Measurements from ENCODE around the gene LMF1.

The LMF1 gene

GRCh38 chr16:852451-853185 lies 118.2 kb downstream of the LMF1 start:
- DNase-seq (ENCODE audit: low spot score in 2 of 2), result no peak
- in situ Hi-C loops (cut with MboI; ENCODE audit: low sequenced_read_pairs), result no loop called here
- Histone ChIP-seq H3K9me3 (peaks cover 4% of the 10 kb centered on the region; the same call in 1 of the 2 replicates), H3K36me3 (replicated peaks) (no peaks in the 10 kb centered on the region), H3K4me3 (no peak overlapping the region), H3K27me3 (ENCODE audit: low read depth) (no peaks in the 10 kb centered on the region), H3K4me1 (no peaks in the 10 kb centered on the region)

GRCh38 chr16:851871-852270 lies 118.9 kb downstream of the LMF1 start:
- Histone ChIP-seq H3K4me3 (no peak overlapping the region), H3K9me3 (peaks cover 4% of the 10 kb centered on the region; the same call in 1 of the 2 replicates), H3K4me1 (no peaks in the 10 kb centered on the region), H3K27me3 (ENCODE audit: low read depth) (no peaks in the 10 kb centered on the region), H3K36me3 (replicated peaks) (no peaks in the 10 kb centered on the region)
- no peak for DNase-seq (ENCODE audit: low spot score in 2 of 2)
- in situ Hi-C loops (cut with MboI; ENCODE audit: low sequenced_read_pairs), result no loop called here

DNA sequence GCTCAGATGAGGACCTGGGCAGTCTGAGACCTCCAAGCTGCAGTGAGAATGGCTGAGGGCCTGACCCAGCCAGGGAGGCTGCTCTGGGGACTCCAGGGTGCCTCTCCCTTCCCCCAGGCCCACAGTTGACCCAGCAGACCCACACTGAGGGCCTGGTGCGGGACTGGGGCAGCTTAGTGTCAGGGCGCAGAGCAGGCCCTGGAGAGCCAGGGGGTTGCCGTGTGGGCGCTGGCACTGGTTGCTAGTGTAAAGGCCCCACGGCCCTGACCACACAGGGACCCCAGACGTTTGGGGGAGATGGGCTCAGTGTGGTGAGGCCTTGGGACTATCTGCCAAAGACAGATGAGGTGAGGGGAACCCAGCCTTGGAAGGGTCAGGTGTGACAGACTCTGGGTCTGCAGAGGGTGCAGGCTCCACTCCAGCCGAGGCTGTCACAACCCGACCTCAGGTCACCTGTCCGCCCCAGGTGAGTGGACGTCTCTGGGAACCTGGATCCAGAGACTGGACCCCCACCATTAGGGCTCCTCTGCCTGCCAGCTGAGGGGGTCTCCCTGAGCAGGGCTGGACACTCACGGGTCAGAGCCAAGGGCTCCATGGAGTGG lies 119.5 kb downstream of the LMF1 start:
- no peak overlapping the region for H3K4me3 ChIP-seq
- H3K27me3 ChIP-seq (ENCODE audit: low read depth), result no peaks in the 10 kb centered on the region
- DNase-seq (ENCODE audit: low spot score in 2 of 2), result no peak
- H3K9me3 ChIP-seq, result peaks cover 4% of the 10 kb centered on the region; the same call in 1 of the 2 replicates
- no peaks in the 10 kb centered on the region for H3K36me3 ChIP-seq (replicated peaks)
- in situ Hi-C loops (cut with MboI; ENCODE audit: low sequenced_read_pairs), result no loop called here
- no peaks in the 10 kb centered on the region for H3K4me1 ChIP-seq

- H3K4me3 ChIP-seq, result no peak overlapping the region
- H3K36me3 ChIP-seq (replicated peaks), result no peaks in the 10 kb centered on the region
- in situ Hi-C loops (cut with MboI; ENCODE audit: low sequenced_read_pairs), result no loop called here
- no peaks in the 10 kb centered on the region for H3K27me3 ChIP-seq (ENCODE audit: low read depth)
- no peak for DNase-seq (ENCODE audit: low spot score in 2 of 2)
- peaks cover 4% of the 10 kb centered on the region; the same call in 1 of the 2 replicates for H3K9me3 ChIP-seq
- H3K4me1 ChIP-seq, result no peaks in the 10 kb centered on the region
Measured at GRCh38 chr16:850668-851067, 120.1 kb downstream of the LMF1 start.

GRCh38 chr16:848510-849253 lies 122.1 kb downstream of the LMF1 start:
- Histone ChIP-seq H3K9me3 (no peaks in the 10 kb centered on the region; the same call in 1 of the 2 replicates), H3K4me1 (no peaks in the 10 kb centered on the region), H3K36me3 (replicated peaks) (no peaks in the 10 kb centered on the region), H3K4me3 (no peak overlapping the region), H3K27me3 (ENCODE audit: low read depth) (no peaks in the 10 kb centered on the region)
- DNase-seq (ENCODE audit: low spot score in 2 of 2), result no peak
- in situ Hi-C loops (cut with MboI; ENCODE audit: low sequenced_read_pairs), result no loop called here

- DNase-seq (ENCODE audit: low spot score in 2 of 2), result no peak
- no peaks in the 10 kb centered on the region for H3K4me1 ChIP-seq
- H3K36me3 ChIP-seq (replicated peaks), result no peaks in the 10 kb centered on the region
- in situ Hi-C loops (cut with MboI; ENCODE audit: low sequenced_read_pairs), result no loop called here
- no peaks in the 10 kb centered on the region for H3K27me3 ChIP-seq (ENCODE audit: low read depth)
- H3K9me3 ChIP-seq, result no peaks in the 10 kb centered on the region; the same call in 1 of the 2 replicates
- H3K4me3 ChIP-seq, result no peak overlapping the region
Measured at GRCh38 chr16:847681-848445, 122.9 kb downstream of the LMF1 start.

- no peaks in the 10 kb centered on the region for H3K36me3 ChIP-seq (replicated peaks)
- no peaks in the 10 kb centered on the region; the same call in 1 of the 2 replicates for H3K9me3 ChIP-seq
- no peaks in the 10 kb centered on the region for H3K4me1 ChIP-seq
- no peak overlapping the region for H3K4me3 ChIP-seq
- H3K27me3 ChIP-seq (ENCODE audit: low read depth), result no peaks in the 10 kb centered on the region
- no peak for DNase-seq (ENCODE audit: low spot score in 2 of 2)
- in situ Hi-C loops (cut with MboI; ENCODE audit: low sequenced_read_pairs), result no loop called here
Measured at GRCh38 chr16:847151-847550, 123.6 kb downstream of the LMF1 start.

DNA sequence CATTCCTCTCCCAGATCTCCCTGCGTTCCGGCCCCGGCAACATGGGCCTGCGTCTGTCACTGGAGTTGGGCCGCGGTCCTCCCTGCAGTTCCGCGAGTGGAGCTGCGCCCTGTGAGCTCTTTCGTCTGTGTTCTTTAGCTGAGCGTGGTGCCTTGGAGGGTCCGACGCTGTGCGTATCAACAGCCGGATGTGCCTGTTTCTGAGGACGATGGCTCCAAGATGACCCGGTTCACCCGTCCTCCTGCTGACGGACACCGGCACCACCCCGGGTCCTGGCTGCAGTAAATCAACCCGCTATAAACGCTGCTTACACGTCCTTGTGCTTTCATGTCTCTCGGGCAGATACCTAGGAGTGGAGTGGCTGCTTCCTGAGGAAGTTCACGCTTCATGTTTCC lies 125.4 kb downstream of the LMF1 start:
- in situ Hi-C loops (cut with MboI; ENCODE audit: low sequenced_read_pairs), result no loop called here
- Histone ChIP-seq H3K4me3 (no peak overlapping the region), H3K4me1 (no peaks in the 10 kb centered on the region), H3K9me3 (no peaks in the 10 kb centered on the region; the same call in 1 of the 2 replicates), H3K27me3 (ENCODE audit: low read depth) (no peaks in the 10 kb centered on the region), H3K36me3 (replicated peaks) (no peaks in the 10 kb centered on the region)
- DNase-seq (ENCODE audit: low spot score in 2 of 2), result no peak

- Histone ChIP-seq H3K9me3 (no peaks in the 10 kb centered on the region; the same call in 1 of the 2 replicates), H3K27me3 (ENCODE audit: low read depth) (no peaks in the 10 kb centered on the region), H3K4me1 (no peaks in the 10 kb centered on the region), H3K4me3 (no peak overlapping the region), H3K36me3 (replicated peaks) (no peaks in the 10 kb centered on the region)
- no peak for DNase-seq (ENCODE audit: low spot score in 2 of 2)
- in situ Hi-C loops (cut with MboI; ENCODE audit: low sequenced_read_pairs), result no loop called here
Measured at GRCh38 chr16:844638-845350, 126.0 kb downstream of the LMF1 start.

- H3K36me3 ChIP-seq (replicated peaks), result no peaks in the 10 kb centered on the region
Measured at GRCh38 chr16:843771-844170, 127.0 kb downstream of the LMF1 start.

DNA sequence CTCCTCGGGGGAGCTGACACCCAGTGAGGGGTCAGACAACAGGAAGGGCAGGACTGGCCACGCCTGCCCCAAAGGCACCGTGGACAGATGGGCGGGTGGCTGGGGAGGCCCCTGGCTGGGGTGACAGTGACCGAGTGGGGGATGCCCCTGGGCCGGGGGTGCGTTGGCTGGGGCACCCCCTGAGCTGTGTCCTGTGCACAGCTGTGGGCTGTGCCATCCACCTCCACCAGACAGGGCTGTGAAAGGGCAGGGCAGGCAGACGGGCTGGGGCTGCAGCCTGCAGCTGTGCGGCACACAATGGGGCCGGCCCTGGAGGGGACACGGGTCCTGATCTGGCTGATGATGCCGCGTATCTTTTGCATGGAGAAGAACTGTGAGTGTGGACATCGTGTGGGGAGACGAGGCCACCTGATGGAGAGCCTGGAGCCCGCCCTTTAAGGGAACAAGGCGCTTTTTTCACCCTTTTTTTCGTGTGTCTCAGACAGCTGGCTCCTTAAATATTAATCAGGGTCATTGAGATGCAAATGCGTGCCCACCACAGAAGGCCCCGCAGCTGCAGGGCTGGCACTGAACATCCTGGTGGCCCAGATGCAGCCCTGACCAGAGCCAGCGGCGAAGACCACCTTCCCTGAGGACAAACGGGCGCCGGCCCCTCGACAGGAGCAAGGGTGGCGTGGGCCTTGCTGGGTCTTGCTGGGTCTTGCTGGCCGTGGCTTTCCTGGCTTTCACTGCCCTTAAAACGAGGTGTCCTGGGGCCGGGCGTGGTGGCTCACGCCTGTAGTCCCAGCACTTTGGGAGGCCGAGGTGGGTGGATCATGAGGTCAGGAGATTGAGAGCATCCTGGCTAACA lies 127.8 kb downstream of the LMF1 start:
- Histone ChIP-seq H3K4me1 (no peaks in the 10 kb centered on the region), H3K4me3 (no peak overlapping the region), H3K9me3 (no peaks in the 10 kb centered on the region; the same call in 1 of the 2 replicates), H3K27me3 (ENCODE audit: low read depth) (no peaks in the 10 kb centered on the region), H3K36me3 (replicated peaks) (no peaks in the 10 kb centered on the region)
- in situ Hi-C loops (cut with MboI; ENCODE audit: low sequenced_read_pairs), result no loop called here
- no peak for DNase-seq (ENCODE audit: low spot score in 2 of 2)

More at GRCh38 chr16:843771-844170, 127.0 kb downstream of the LMF1 start:
- no peak for DNase-seq (ENCODE audit: low spot score in 2 of 2)
- no peaks in the 10 kb centered on the region for H3K27me3 ChIP-seq (ENCODE audit: low read depth)
- no peaks in the 10 kb centered on the region for H3K4me1 ChIP-seq
- H3K9me3 ChIP-seq, result no peaks in the 10 kb centered on the region; the same call in 1 of the 2 replicates
- in situ Hi-C loops (cut with MboI; ENCODE audit: low sequenced_read_pairs), result no loop called here
- no peak overlapping the region for H3K4me3 ChIP-seq

- Histone ChIP-seq H3K9me3 (no peaks in the 10 kb centered on the region), H3K4me3 (no peak overlapping the region), H3K27me3 (ENCODE audit: low read depth) (no peaks in the 10 kb centered on the region), H3K4me1 (no peaks in the 10 kb centered on the region), H3K36me3 (replicated peaks) (no peaks in the 10 kb centered on the region)
- DNase-seq (ENCODE audit: low spot score in 2 of 2), result no peak
- in situ Hi-C loops (cut with MboI; ENCODE audit: low sequenced_read_pairs), result no loop called here
Measured at GRCh38 chr16:842061-842476, 128.7 kb downstream of the LMF1 start.

All from HAP-1 (cell line).